WTC11 (cell line): ENCODE results near the gene SYT9.

Experiments
- CREM ChIP-seq: sonication (generic); formaldehyde crosslinking; IDR thresholded peaks from 2 replicates; pipeline ENCODE4 v1.8.1; 2022; ENCODE audit warnings: mild to moderate bottlenecking, missing genetic modification reagents, moderate library complexity
- ETV6 ChIP-seq: sonication (generic); formaldehyde crosslinking; IDR thresholded peaks from 2 replicates; pipeline ENCODE4 v1.8.1; 2022; ENCODE audit warnings: mild to moderate bottlenecking, missing genetic modification reagents
- NR2C2 ChIP-seq: sonication (generic); formaldehyde crosslinking; IDR thresholded peaks from 2 replicates; pipeline ENCODE4 v1.8.0; 2022; ENCODE audit warnings: mild to moderate bottlenecking, missing genetic modification reagents
- ZNF232 ChIP-seq: sonication (generic); formaldehyde crosslinking; IDR thresholded peaks from 2 replicates; pipeline ENCODE4 v1.8.0; 2022; ENCODE audit warnings: mild to moderate bottlenecking, missing genetic modification reagents
- ZNF416 ChIP-seq: fragments of 250-450 bp; sonication (Bioruptor Pico); IDR thresholded peaks from 2 replicates; pipeline ENCODE4 v1.9.0; 2021; ENCODE audit warnings: mild to moderate bottlenecking, inconsistent platforms
- TF ChIP-seq, protein P1 (sequence below): fragments of 200-600 bp; IDR thresholded peaks from 2 replicates; pipeline ENCODE4 v1.8.0; 2022; ENCODE audit warnings: antibody characterized with exemption
- TF ChIP-seq, protein P2 (sequence below): sonication (generic); formaldehyde crosslinking; conservative IDR thresholded peaks from 2 replicates; pipeline ENCODE4 v1.8.1; 2022; ENCODE audit warnings: mild to moderate bottlenecking, missing genetic modification reagents
- TF ChIP-seq, protein P3 (sequence below): sonication (generic); formaldehyde crosslinking; IDR thresholded peaks from 2 replicates; pipeline ENCODE4 v1.8.1; 2023; ENCODE audit warnings: mild to moderate bottlenecking, missing genetic modification reagents, borderline replicate concordance
- TF ChIP-seq, protein P4 (sequence below): sonication (generic); formaldehyde crosslinking; IDR thresholded peaks from 2 replicates; pipeline ENCODE4 v1.8.1; 2023; ENCODE audit warnings: mild to moderate bottlenecking, missing genetic modification reagents, moderate library complexity
- TF ChIP-seq, protein P5 (sequence below): sonication (generic); formaldehyde crosslinking; IDR thresholded peaks from 2 replicates; pipeline ENCODE4 v1.8.1; 2023; ENCODE audit warnings: mild to moderate bottlenecking, moderate library complexity, missing genetic modification reagents

DNA sequence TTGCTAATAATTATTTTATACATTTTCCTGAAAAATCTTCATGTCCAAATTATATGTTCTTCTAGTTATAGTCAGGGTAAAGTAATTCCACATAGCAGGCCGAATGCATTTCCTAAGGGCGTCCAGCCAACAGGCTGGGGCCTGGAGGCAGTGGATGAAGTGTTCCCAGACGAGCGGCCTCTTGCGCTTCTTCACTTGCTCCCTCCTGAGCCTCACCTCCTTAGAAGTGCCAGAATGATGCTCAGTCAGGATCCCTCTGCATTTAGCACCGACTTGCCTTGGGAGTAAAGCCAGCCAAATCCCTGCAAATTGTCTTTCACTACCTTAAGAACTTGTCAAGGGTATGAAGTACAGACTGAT, 235.1 kb downstream of the SYT9 start:
- no peak for TF ChIP-seq NR2C2 (CRISPR knock-in tag)
- TF ChIP-seq, protein P1, sequence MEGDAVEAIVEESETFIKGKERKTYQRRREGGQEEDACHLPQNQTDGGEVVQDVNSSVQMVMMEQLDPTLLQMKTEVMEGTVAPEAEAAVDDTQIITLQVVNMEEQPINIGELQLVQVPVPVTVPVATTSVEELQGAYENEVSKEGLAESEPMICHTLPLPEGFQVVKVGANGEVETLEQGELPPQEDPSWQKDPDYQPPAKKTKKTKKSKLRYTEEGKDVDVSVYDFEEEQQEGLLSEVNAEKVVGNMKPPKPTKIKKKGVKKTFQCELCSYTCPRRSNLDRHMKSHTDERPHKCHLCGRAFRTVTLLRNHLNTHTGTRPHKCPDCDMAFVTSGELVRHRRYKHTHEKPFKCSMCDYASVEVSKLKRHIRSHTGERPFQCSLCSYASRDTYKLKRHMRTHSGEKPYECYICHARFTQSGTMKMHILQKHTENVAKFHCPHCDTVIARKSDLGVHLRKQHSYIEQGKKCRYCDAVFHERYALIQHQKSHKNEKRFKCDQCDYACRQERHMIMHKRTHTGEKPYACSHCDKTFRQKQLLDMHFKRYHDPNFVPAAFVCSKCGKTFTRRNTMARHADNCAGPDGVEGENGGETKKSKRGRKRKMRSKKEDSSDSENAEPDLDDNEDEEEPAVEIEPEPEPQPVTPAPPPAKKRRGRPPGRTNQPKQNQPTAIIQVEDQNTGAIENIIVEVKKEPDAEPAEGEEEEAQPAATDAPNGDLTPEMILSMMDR = no peak
- TF ChIP-seq, protein P2, sequence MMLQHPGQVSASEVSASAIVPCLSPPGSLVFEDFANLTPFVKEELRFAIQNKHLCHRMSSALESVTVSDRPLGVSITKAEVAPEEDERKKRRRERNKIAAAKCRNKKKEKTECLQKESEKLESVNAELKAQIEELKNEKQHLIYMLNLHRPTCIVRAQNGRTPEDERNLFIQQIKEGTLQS (CRISPR knock-in tag) = no peak
- no peak for TF ChIP-seq ETV6
- TF ChIP-seq ZNF232 (CRISPR knock-in tag) = no peak
- TF ChIP-seq, protein P3, sequence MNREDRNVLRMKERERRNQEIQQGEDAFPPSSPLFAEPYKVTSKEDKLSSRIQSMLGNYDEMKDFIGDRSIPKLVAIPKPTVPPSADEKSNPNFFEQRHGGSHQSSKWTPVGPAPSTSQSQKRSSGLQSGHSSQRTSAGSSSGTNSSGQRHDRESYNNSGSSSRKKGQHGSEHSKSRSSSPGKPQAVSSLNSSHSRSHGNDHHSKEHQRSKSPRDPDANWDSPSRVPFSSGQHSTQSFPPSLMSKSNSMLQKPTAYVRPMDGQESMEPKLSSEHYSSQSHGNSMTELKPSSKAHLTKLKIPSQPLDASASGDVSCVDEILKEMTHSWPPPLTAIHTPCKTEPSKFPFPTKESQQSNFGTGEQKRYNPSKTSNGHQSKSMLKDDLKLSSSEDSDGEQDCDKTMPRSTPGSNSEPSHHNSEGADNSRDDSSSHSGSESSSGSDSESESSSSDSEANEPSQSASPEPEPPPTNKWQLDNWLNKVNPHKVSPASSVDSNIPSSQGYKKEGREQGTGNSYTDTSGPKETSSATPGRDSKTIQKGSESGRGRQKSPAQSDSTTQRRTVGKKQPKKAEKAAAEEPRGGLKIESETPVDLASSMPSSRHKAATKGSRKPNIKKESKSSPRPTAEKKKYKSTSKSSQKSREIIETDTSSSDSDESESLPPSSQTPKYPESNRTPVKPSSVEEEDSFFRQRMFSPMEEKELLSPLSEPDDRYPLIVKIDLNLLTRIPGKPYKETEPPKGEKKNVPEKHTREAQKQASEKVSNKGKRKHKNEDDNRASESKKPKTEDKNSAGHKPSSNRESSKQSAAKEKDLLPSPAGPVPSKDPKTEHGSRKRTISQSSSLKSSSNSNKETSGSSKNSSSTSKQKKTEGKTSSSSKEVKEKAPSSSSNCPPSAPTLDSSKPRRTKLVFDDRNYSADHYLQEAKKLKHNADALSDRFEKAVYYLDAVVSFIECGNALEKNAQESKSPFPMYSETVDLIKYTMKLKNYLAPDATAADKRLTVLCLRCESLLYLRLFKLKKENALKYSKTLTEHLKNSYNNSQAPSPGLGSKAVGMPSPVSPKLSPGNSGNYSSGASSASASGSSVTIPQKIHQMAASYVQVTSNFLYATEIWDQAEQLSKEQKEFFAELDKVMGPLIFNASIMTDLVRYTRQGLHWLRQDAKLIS (CRISPR knock-in tag) = no peak
- no peak for TF ChIP-seq ZNF416 (CRISPR knock-in tag)
- TF ChIP-seq, protein P4, sequence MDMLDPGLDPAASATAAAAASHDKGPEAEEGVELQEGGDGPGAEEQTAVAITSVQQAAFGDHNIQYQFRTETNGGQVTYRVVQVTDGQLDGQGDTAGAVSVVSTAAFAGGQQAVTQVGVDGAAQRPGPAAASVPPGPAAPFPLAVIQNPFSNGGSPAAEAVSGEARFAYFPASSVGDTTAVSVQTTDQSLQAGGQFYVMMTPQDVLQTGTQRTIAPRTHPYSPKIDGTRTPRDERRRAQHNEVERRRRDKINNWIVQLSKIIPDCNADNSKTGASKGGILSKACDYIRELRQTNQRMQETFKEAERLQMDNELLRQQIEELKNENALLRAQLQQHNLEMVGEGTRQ (CRISPR knock-in tag) = no peak
- TF ChIP-seq, protein P5, sequence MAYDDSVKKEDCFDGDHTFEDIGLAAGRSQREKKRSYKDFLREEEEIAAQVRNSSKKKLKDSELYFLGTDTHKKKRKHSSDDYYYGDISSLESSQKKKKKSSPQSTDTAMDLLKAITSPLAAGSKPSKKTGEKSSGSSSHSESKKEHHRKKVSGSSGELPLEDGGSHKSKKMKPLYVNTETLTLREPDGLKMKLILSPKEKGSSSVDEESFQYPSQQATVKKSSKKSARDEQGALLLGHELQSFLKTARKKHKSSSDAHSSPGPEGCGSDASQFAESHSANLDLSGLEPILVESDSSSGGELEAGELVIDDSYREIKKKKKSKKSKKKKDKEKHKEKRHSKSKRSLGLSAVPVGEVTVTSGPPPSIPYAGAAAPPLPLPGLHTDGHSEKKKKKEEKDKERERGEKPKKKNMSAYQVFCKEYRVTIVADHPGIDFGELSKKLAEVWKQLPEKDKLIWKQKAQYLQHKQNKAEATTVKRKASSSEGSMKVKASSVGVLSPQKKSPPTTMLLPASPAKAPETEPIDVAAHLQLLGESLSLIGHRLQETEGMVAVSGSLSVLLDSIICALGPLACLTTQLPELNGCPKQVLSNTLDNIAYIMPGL (CRISPR knock-in tag) = no peak
- no peak for TF ChIP-seq CREM
